Diencephalon (tissue), 1 donor: Measurements from ENCODE around the gene FHAD1. TPM values are rescaled to one million over a fixed set of nuclear protein-coding genes. Genes with fewer than 3 reads are reported as not detected.

ENCODE experiments used
- total RNA-seq: library from RNA; depleted of rRNA; stranded (reverse); fragments of >200 nt; gene quantifications from one replicate; pipeline ENCODE4 v1.2.3, GENCODE V29; 2014

Gene FHAD1
- total RNA-seq: 6.5 TPM

DNA sequence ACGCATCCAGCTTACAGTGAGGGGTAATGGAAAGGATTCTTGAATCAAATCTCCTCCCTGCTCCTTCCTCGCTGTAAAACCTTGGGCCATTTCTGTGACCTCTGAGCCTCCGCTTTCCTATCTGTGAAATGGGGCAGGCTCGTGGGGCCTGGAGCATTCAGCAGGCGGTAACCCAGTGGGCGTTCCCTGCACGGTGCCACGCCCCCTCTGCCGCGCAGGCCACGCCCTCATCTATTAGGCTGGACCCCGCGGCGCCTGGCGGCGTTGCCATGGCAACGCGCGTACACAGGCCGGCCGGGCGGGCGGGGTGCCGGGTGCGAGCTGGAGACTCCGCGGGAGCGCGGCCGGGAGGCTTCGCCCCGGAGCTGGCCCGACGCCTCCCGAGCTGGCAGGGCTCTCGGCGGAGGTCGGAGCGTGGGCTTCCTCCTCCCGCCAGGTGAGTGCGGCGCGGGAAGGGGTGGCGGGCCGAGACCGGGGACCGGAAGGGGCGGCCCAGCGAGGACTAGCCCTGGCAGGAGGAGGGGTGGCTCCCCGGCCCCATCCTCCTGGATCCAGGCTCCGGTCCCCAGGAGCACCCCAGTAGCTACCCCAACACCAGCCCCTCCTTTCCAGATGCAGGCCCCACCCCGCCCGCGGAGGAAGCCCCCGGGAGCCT lies at the start of gene FHAD1:
Gene FHAD1 (plus strand): TSS at position 264 of the 655 bp plus-strand sequence. CDS start 4,562 bp downstream, outside the sequence.

DNA sequence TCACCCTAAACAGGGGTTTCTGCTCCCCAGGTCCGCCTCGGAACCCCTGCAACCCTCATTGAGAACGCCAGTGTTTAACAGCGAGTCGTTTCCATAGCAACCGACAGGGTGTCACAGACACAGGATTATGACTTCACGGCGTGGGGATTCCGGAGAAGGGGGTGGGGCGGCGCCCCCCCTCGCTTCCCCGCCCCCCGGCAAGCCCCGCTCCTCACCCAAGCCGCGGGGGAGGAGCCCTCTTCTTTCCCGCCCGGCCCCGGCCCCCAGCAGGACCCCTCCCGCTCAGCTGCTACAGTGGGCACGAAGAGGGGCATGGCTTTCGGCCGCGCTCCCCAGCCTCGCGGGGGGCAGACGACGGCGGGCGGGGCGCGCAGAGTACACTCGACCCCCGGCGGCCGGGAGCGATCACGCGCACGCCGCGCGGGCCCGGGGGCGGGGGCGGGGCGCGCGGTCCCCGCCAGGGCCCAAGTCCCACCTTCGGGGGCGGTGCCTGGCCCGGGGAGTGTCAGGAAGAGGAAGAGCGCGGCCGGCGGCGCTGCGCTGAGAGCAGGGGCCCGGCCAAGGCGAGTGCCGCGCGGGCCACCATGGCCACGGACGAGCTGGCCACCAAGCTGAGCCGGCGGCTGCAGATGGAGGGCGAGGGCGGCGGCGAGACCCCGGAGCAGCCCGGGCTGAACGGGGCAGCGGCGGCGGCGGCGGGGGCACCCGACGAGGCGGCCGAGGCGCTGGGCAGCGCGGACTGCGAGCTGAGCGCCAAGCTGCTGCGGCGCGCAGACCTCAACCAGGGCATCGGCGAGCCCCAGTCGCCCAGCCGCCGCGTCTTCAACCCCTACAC lies 162.6 kb downstream of the FHAD1 start, which contains the start of gene EFHD2:
Gene EFHD2 (plus strand): TSS at position 501 of the 835 bp plus-strand sequence. CDS start 84 bp downstream, at position 585.

Other genes starting within 250 kb of the FHAD1 start
- gene TMEM51, start 93.5 kb upstream of the FHAD1 start, total RNA-seq: 5.5 TPM
- 13.4 TPM for gene EFHD2, start 162.7 kb downstream of the FHAD1 start, total RNA-seq
- not detected for gene CTRC, start 191.2 kb downstream of the FHAD1 start, total RNA-seq
- not detected for gene CELA2A, start 209.5 kb downstream of the FHAD1 start, total RNA-seq
- not detected for gene CELA2B, start 228.9 kb downstream of the FHAD1 start, total RNA-seq